BE2C (cell line): ENCODE measurements around the gene DDX56.
A peak's percentile ranks its signal among the peaks of the same experiment; 100 is the strongest.

Experiments
- DNase-seq: peaks from one replicate; pipeline ENCODE4 v3.0.0-alpha.2; 2020
- H3K27me3 ChIP-seq: fragments of 250-450 bp; sonication (Bioruptor Pico); 2 replicates; pipeline ENCODE4 v1.5.1; 2020; ENCODE audit warnings: mild to moderate bottlenecking
- H3K36me3 ChIP-seq: fragments of 250-450 bp; sonication (Bioruptor Pico); 2 replicates; pipeline ENCODE4 v1.5.1; 2020; ENCODE audit warnings: mild to moderate bottlenecking
- H3K4me1 ChIP-seq: fragments of 250-450 bp; sonication (Bioruptor Pico); 2 replicates; pipeline ENCODE4 v1.5.1; 2020
- H3K4me3 ChIP-seq: 2 replicates; pipeline ENCODE4 v1.5.1; 2011; ENCODE audit warnings: low read depth, low read length
- H3K9me3 ChIP-seq: fragments of 250-450 bp; sonication (Bioruptor Pico); 2 replicates; pipeline ENCODE4 v1.5.1; 2020
- CTCF ChIP-seq: IDR thresholded peaks from 2 replicates; pipeline ENCODE4 v1.5.1; 2012; ENCODE audit warnings: mild to moderate bottlenecking, low read depth, low read length

DDX56 gene

DNA sequence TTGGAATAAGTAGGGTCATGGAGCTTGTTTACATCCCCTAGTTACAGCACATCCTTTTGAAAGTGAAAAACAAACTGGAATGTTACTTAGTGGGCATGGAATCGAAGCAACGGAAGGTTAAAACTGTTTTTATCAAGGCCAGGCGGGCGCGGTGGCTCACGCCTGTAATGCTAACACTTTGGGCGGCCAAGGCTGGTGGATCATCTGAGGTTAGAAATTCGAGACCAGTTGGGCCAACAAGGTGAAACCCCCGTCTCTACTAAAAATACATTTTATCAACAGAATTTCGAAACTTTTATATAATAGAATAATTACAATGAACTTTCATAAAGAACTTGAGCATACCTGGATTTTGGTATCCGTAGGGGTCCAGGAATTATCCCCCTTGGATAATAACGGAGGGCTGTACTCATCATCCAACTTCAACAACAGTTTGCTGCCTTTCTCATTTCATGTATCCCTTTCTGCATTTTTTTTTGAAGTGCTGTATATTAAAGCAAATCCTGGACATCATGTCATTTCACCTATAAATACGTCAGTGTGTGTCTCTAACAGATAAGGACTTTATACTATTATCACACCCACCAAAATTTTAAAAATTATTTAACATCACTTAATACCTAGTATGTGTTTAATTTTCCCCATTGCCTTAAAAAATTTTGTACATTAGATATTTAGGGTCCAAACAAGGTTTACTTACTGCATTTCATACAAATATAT lies 9.6 kb upstream of the DDX56 start:
- Histone ChIP-seq H3K4me3 (peak overlapping the region; percentile 87), H3K36me3 (peaks cover 32% of the 10 kb centered on the region), H3K4me1 (no peaks in the 10 kb centered on the region; the same call in 1 of the 2 replicates), H3K9me3 (no peaks in the 10 kb centered on the region), H3K27me3 (no peaks in the 10 kb centered on the region)
- no peak for TF ChIP-seq CTCF
- DNase-seq, result no peak

GRCh38 chr7:44581879-44582603 lies 8.3 kb upstream of the DDX56 start, which contains the start of gene TMED4:
TSS of gene TMED4 (minus strand) at chr7:44582231. CDS start at chr7:44582206, 25 bp downstream.
- Histone ChIP-seq H3K4me1 (no peaks in the 10 kb centered on the region; the same call in 1 of the 2 replicates), H3K4me3 (peak within 1 kb of the TSS; percentile 95), H3K9me3 (no peaks in the 10 kb centered on the region), H3K36me3 (peaks cover 37% of the 10 kb centered on the region), H3K27me3 (no peaks in the 10 kb centered on the region)
- DNase-seq, result peak; percentile 100
- TF ChIP-seq CTCF, result no peak

- peaks cover 37% of the 10 kb centered on the region for H3K36me3 ChIP-seq
- no peaks in the 10 kb centered on the region for H3K9me3 ChIP-seq
- TF ChIP-seq CTCF, result no peak
- no peak for DNase-seq
- no peaks in the 10 kb centered on the region for H3K27me3 ChIP-seq
- H3K4me3 ChIP-seq, result peak overlapping the region; percentile 95
- no peaks in the 10 kb centered on the region; the same call in 1 of the 2 replicates for H3K4me1 ChIP-seq
Measured at GRCh38 chr7:44580945-44581878, 7.5 kb upstream of the DDX56 start.

DNA sequence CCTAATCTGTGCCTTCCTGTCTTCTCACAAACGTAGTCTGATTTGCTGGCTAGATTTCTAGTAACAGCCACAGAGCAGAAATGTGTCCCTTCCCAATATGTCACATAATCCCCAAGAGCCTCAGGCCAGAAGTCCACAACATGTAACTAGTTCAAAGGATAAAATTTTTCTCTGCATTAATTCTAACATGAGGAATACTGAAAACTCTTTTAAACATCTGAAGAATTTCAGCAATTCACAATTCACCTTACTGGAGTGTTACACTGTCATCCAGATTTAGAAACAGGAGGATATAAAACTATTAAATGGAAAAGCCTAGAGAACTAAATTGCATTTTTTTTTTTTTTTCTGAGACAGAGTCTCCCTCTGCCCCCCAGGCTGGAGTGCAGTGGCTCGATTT lies 2.5 kb upstream of the DDX56 start:
- Histone ChIP-seq H3K4me3 (no peak overlapping the region), H3K4me1 (no peaks in the 10 kb centered on the region; the same call in 1 of the 2 replicates), H3K9me3 (no peaks in the 10 kb centered on the region), H3K27me3 (no peaks in the 10 kb centered on the region), H3K36me3 (peaks cover 52% of the 10 kb centered on the region)
- no peak for DNase-seq
- TF ChIP-seq CTCF, result no peak

- no peaks in the 10 kb centered on the region for H3K27me3 ChIP-seq
- H3K4me3 ChIP-seq, result no peak overlapping the region
- H3K9me3 ChIP-seq, result no peaks in the 10 kb centered on the region
- TF ChIP-seq CTCF, result no peak
- peaks cover 52% of the 10 kb centered on the region for H3K36me3 ChIP-seq
- no peaks in the 10 kb centered on the region for H3K4me1 ChIP-seq
- DNase-seq, result no peak
Measured at GRCh38 chr7:44575054-44575453, 1.3 kb upstream of the DDX56 start.
